GM13976 (cell line): ENCODE measurements around the gene VCX2.
"Not testable (repeated sequence)": the region's sequence is repeated elsewhere in the genome, so short reads cannot be mapped to it uniquely, and the experiment has no call there.

Experiments used
- DNase-seq: peaks from one replicate; pipeline ENCODE4 v3.0.0; 2012; ENCODE audit warnings: low spot score
- in situ Hi-C: fragments of 300-500 bp; cut with MboI; formaldehyde crosslinking; loops from one replicate; pipeline ENCODE4 v1.12.0; 2022; ENCODE audit warnings: low sequenced_read_pairs, mixed read lengths, inconsistent platforms; ENCODE audit not compliant: unreplicated experiment
- TF ChIP-seq, protein P1 (sequence below): IDR thresholded peaks from 2 replicates; pipeline ENCODE4 v1.5.1; 2012; ENCODE audit warnings: borderline replicate concordance, mild to moderate bottlenecking; ENCODE audit not compliant: insufficient read depth; ENCODE audit errors: extremely low read depth, missing control alignments, control extremely low read depth

The VCX2 gene

DNA sequence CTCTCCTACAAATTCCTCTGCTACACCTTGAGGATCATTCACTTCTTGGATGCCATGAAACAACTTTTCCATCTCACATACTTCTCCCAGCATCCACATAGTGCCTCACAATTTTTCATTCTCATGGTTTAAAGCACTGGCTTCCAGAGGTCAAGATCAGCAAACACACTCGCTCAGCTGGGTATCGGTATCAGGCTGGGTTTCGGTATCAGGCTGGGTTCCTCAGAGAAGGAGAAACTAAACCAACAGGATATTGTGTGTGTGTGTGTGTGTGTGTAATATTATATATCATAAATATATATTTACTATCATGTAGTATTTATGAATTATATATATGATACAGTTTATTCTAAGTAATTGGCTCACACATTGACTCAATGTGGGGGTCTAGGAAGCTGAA, at the start of gene VCX2:
Gene VCX2 (minus strand): TSS at position 99 of the 400 bp plus-strand sequence. CDS start 624 bp downstream, outside the sequence.
- in situ Hi-C loops, DNase-seq: not testable (repeated sequence)

GRCh38 chrX:8204943-8205342, 33.9 kb upstream of the VCX2 start:
- DNase-seq: no peak
- in situ Hi-C loops: no loop called here
- TF ChIP-seq, protein P1, sequence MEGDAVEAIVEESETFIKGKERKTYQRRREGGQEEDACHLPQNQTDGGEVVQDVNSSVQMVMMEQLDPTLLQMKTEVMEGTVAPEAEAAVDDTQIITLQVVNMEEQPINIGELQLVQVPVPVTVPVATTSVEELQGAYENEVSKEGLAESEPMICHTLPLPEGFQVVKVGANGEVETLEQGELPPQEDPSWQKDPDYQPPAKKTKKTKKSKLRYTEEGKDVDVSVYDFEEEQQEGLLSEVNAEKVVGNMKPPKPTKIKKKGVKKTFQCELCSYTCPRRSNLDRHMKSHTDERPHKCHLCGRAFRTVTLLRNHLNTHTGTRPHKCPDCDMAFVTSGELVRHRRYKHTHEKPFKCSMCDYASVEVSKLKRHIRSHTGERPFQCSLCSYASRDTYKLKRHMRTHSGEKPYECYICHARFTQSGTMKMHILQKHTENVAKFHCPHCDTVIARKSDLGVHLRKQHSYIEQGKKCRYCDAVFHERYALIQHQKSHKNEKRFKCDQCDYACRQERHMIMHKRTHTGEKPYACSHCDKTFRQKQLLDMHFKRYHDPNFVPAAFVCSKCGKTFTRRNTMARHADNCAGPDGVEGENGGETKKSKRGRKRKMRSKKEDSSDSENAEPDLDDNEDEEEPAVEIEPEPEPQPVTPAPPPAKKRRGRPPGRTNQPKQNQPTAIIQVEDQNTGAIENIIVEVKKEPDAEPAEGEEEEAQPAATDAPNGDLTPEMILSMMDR: no peak

- no peak for DNase-seq
- TF ChIP-seq, protein P1: no peak
- in situ Hi-C loops: no loop called here
Measured at GRCh38 chrX:8204169-8204935, 33.3 kb upstream of the VCX2 start.

- in situ Hi-C loops: no loop called here
- no peak for DNase-seq
- TF ChIP-seq, protein P1: no peak
Measured at GRCh38 chrX:8201896-8202331, 30.8 kb upstream of the VCX2 start.

DNA sequence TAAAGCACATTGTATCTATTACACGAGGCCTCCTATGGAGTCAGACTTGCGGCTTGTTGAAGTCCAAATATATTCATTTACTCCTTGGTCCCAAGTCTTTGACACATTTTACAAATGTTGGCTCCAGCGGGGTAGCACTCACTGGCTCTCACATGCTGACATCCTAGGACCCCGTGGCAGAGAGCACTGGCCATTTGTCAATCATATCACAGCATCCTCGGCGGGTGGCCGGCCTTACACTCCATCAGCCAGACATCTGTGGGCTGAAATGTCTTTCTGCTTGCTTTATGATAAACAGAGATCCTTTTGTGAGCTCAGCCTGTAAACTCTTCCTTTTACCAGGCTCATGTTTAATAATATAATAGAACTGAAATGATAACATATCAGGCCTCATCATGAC, 25.7 kb upstream of the VCX2 start:
- in situ Hi-C loops: no loop called here
- no peak for DNase-seq
- TF ChIP-seq, protein P1: no peak

GRCh38 chrX:8194216-8194615, 23.1 kb upstream of the VCX2 start:
- in situ Hi-C loops: no loop called here
- TF ChIP-seq, protein P1: no peak
- DNase-seq: no peak

- no peak for DNase-seq
- in situ Hi-C loops: no loop called here
- TF ChIP-seq, protein P1: no peak
Measured at GRCh38 chrX:8192276-8192675, 21.2 kb upstream of the VCX2 start.
